Measurements from ENCODE around the gene PPP2R5C.

PPP2R5C gene

GRCh38 chr14:101897326-101897725, 135.8 kb downstream of the PPP2R5C start:
- no peak for DNase-seq

- no peak for DNase-seq
Observed at GRCh38 chr14:101898416-101898815, 136.9 kb downstream of the PPP2R5C start.

GRCh38 chr14:101899263-101899662, 137.8 kb downstream of the PPP2R5C start:
- no peak for DNase-seq

DNA sequence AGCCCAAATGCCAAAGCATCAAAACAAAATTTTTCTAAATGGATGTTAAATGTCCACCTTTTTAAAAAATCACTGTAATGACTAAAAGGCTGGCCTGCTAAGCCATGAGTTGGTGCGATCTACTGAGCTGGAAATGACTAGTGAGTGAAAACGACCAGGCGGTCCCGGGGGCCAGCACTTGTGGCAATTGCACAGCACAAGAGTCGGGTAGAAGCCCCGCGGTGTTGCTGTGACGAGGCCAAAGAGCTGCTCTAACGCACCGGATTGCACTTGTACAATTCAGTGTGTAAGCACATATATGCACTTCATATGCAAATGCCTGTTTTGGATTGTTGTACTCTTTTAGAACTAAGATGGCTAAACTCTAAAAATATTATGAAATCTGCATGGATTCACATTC, 138.7 kb downstream of the PPP2R5C start:
- no peak for DNase-seq

DNA sequence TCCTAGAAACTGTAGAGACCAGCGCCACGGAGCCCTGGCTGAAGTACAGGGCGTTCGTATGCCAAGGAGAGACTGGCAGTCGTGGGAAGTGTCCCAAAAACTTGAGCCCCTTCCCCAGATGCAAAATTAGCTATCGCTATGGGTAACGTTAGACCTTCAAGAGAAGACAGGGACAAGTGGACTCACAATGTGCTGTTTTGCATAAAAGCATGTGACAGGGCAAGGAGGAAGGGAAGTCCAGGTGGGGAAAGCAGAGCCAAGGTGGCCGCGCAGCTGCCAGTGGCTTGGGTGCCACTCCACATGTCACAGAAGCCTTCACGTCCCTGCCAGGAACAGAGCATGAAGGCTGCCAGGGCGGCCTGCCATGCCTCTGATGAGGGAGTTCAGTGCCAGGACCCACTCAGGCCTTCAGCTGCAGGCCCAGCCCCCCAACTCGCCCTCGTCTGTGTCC, 141.6 kb downstream of the PPP2R5C start:
- no peak for DNase-seq

DNA sequence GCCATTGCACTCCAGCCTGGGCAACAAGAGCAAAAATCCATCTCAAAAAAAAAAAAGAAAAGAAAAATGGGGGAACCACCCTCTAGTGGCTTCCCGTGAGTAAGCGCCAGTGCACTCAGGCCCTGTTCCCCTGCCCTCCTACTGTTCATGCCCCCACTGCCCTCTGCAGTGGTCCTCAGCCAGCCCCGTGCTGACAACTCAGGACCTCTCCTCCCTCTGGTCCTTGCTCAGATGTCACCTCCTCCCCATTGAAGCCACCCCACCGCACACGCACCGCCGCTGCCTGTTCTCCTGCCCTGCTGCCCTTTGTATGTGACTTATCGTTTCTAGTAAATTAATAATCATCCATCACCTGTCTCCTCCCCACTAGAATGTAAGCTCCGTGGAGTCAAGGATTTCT, 144.1 kb downstream of the PPP2R5C start:
- no peak for DNase-seq

DNA sequence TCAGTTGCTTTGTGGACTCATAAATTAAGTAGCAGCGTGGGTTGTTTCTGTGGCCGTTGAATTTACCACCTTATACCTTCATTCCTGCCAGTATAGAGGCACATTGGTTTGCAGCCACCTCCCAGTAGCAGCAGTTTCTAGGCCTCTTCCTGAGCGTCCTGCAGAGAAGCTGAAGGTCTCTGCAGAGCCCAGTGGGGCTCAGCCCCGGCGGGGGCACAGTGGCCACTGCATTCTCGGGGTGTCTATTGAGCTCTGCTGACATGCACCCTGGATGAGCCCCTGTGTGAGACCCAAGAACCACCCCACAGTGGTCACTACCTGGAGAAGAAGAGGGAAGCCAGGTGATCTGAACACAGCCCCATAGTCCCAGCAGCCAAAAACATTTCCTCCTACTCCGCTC, 145.1 kb downstream of the PPP2R5C start:
- DNase-seq = no peak

GRCh38 chr14:101907619-101908018, 146.1 kb downstream of the PPP2R5C start:
- no peak for DNase-seq

DNA sequence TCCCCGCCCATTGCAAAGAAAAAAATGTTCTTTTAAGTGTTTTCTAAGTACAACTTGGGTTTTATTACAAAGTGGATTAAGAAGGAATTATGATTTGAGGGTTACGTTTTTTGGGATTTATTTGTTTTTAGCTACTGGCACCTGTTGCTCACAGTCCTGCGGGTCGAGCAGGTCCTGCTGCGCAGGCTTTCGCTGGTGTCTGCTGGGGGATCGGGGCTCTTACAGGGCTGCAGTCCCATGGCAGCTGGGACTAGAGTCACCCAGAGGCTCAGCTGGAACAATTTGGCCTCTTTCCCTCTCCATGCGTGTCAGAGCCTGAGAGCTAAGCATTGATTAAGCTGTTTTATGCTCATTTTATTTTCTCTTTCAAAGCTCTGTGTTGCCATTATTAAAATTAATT, 147.3 kb downstream of the PPP2R5C start:
- DNase-seq = no peak

- no peak for DNase-seq
Observed at GRCh38 chr14:101909371-101910096, 148.0 kb downstream of the PPP2R5C start.

GRCh38 chr14:101912841-101913240, 151.3 kb downstream of the PPP2R5C start:
- no peak for DNase-seq

DNA sequence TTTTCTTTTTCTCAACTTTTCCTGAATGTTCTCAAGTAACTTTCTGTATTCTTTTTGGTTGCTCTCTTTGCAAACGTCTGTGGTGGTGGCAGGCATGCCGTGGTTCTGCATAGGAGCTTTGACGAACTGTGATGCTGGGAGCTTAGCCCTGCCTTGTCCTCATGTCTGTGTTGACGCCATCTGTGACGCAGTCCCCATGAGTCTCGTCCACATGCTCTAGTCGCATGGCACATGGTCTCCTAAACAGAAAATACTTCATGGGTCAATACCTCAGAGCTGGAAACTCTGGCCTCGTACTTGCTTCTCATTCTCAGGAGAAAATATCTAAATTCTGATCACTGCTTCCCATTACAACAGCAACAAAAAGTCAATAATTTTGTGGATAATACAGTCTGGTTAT, 152.6 kb downstream of the PPP2R5C start:
- no peak for DNase-seq

DNA sequence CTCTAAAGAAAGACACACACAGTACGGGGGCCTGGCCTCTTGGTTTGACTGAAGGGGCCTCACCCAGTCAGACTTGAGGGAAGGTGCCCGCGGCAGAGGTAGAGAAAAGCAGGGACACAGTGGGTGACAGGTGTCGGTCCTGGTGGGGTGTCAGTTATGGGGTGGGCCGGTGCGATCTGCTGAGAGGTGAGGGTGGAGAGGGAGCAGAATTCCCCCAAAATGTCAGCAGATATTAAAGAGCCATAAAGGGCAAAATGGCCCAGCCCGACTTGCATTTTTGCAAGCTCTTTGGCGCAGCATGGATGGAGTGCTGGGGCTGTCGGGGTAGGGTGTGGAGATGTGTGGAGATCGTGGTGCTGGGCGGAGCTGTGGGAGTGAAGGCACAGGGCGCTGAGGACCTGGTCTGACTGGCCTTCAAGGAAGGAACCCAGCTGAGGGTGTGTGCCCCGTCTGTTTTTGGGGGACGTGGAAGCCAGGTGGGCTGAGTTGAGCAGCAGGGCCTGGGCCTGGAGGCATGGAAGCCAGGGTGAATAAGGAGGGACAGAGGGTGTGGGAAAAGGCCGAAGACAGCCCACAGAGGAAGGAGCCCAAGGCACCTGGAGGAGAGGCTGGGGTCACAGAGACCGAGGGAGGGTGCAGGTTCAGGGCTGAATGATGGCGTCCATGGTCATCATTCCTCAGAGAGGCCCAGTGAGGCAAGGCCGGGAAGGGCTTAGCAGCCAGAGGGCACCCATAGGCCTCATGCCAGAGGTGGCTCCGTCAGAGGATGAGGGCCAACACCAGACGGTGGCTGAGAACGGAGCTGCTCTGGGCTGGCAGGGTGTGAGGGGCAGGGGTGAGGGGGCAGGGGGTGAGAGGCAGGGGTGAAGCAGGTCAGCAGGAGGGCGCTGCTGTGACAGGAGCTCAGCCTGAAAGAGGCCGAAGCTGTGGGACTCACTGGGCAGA, 154.6 kb downstream of the PPP2R5C start:
- no peak for DNase-seq

GRCh38 chr14:101916816-101917412, 155.4 kb downstream of the PPP2R5C start:
- no peak for DNase-seq

- no peak for DNase-seq
Observed at GRCh38 chr14:101917413-101918017, 156.0 kb downstream of the PPP2R5C start.

DNA sequence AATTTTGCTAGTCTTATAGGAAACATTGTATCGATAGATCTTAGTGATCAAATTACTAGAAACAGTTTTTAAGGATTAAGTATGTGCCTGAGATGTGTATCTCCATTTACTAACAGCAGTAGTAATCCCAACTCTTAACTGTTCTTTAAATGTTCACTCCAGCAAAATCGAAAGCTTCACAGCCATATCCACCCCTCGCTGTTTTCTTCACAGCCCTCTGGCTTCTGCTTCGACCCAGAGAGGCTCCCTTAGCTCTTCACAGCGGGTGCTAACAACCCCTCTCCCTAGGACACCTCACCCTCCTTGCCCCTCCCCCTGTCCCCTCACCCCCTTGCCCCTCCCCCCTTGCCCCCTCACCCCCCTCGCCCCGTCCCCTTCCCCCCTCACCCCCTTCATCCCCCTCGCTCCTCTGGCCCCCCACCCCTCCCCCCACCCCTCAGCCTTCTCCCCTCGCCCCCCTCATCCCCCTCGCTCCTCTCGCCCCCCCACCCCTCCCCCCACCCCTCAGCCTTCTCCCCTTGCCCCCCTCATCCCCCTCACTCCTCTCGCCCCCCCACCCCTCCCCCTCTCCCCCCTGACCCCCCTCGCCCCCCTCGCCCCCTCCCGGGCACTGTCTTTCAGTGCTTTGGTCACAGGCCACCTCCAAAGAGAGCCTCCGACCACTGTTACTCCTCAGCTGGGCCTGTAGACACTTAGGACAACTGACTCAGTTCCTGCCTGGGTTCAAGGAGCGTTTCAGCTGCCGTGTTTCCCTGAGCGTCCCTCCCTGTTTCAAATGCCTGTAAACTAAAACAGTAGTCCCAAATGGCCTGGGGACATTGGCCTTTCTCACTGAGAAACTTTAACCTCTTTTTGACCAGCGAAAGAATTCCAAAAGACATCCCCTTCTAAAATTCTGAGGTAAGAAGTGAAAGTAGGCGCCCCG, 156.8 kb downstream of the PPP2R5C start:
- DNase-seq = no peak

DNA sequence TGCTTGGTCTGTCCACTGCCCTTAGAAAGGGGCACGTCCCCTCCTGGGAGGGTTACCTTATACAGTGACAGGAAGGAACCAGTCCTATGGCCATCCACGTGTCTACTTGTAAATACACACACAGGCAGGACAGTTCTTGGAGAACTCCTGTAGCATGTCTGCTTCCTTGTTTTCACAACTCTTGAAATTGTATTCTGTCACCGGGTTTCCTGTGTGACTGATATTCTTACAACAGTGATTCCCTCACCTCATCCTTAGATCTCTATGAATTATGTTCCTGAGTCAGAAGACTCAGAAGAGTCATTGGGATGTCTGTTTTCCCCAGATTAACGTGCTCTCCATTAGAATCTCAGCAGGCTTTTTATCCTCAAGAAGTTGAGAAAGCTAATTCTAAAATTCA, 158.8 kb downstream of the PPP2R5C start:
- no peak for DNase-seq

GRCh38 chr14:101922866-101923265, 161.4 kb downstream of the PPP2R5C start:
- DNase-seq = no peak

DNA sequence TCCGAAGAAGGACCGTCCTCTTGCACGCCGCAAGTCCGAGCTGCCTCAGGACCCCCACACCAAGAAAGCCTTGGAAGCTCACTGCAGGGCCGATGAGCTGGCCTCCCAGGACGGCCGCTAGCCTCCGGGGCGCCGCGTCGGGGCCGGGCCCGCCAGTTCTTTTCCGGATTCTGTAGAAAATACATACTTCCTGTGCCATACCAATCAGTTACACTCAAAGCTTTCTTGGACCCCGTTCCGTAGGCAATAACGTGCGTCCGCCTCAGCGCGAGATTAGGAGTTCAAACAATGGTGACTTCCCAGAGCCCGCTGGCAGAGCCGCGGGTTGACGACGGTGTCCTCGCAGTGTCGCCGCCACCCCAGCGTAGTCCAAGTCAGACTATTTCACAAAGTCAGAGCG, 163.6 kb downstream of the PPP2R5C start:
- DNase-seq = no peak

DNA sequence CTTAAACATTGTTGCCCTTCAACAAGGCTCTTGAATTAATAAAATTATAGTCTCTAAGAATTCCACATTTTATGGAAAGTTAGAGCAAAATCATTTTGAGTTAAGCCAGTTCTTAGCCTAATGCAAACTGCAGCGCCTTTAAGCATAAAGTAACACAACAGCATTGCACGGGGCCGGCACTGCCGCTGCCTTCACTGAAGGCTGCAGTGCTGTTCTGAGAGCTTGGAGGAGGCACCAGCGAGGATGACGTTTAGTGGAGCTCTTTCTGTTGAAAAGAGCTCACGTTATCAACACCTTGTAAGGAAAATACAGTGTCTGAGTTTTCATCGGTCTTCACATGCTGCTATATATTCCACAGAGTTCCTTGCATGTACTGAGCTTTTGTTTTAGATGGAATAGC, 164.6 kb downstream of the PPP2R5C start:
- DNase-seq = no peak

GRCh38 chr14:101926620-101927019, 165.1 kb downstream of the PPP2R5C start:
- no peak for DNase-seq

- DNase-seq = no peak
Observed at GRCh38 chr14:101927859-101928258, 166.3 kb downstream of the PPP2R5C start.
